ENCODE data around the gene SFRP2.

GRCh38 chr4:153788413-153789276 lies at the start of gene SFRP2:
- no peak for TF ChIP-seq GATA3 (IDR thresholded peaks at IDR 0.05; ENCODE audit: low read depth, low read length)
- TF ChIP-seq GATA2 (IDR thresholded peaks at IDR 0.05; ENCODE audit: low read depth, low read length), result no peak

Measured in SH-SY5Y (cell line).